ENCODE data around the gene ABTB1.

- TF ChIP-seq EZH2 (IDR thresholded peaks at IDR 0.05) = no peak
- TF ChIP-seq POLR2AphosphoS5 (IDR thresholded peaks at IDR 0.05; ENCODE audit: borderline replicate concordance, low read depth, low read length) = no peak
- TF ChIP-seq FOXP2 (optimal IDR thresholded peaks at IDR 0.05; ENCODE audit: control extremely low read depth, extremely low read length, insufficient read depth) = no peak
Observed at GRCh38 chr3:127718245-127718915, 45.6 kb downstream of the ABTB1 start.

Data from SK-N-MC (cell line).